B cell (primary cell): ENCODE data around the gene MAST2. TPM values are rescaled to one million over a fixed set of nuclear protein-coding genes. Genes with fewer than 3 reads are reported as not detected.
A peak's percentile ranks its signal among the peaks of the same experiment; 100 is the strongest.

ENCODE experiments used
- ATAC-seq: fragments of 200-7000 bp; cut with Tn5 transposase; one replicate; pipeline ENCODE4 v1.10.0; 2021; ENCODE audit warnings: low read depth, mild to moderate bottlenecking, moderate number of reproducible peaks, moderate library complexity
- CTCF ChIA-PET: fragments of 350-600 bp; sonication (Branson Sonifier 250); formaldehyde crosslinking; loops from one replicate; lab custom pipeline; 2021; ENCODE audit warnings: antibody characterized with exemption, inconsistent platforms; lab: Charles Lee
- POLR2A ChIA-PET: fragments of 350-600 bp; sonication (Branson Sonifier 250); formaldehyde crosslinking; loops from one replicate; lab custom pipeline; 2021; ENCODE audit warnings: antibody characterized with exemption; lab: Charles Lee
- DNase-seq: peaks from one replicate; pipeline ENCODE4 v3.0.0; 2013
- H2AFZ ChIP-seq: 2 replicates; pipeline ENCODE4 v1.6.1; 2012; ENCODE audit warnings: mild to moderate bottlenecking, low read depth, low read length; ENCODE audit not compliant: insufficient read depth, poor library complexity, severe bottlenecking
- H3K27ac ChIP-seq, 2 donors: 1 replicate in 1 of 2; 2 replicates in 1 of 2; pipeline ENCODE4 v1.5.1; 2012 to 2013; ENCODE audit warnings: low read length in 2 of 2, mild to moderate bottlenecking in 2 of 2, moderate library complexity in 1 of 2
- H3K27me3 ChIP-seq, 4 experiments: fragments of 200-600 bp in 1 of 4; sonication (generic) in 1 of 4; replicated peaks in 1 of 4; 1 replicate in 2 of 4; 2 replicates in 2 of 4; pipeline versions ENCODE4 v1.6.1 to v1.7.0; 2013 to 2016; ENCODE audit warnings: low read length in 3 of 4, mild to moderate bottlenecking in 2 of 4, mixed read lengths in 1 of 4, moderate library complexity in 1 of 4; ENCODE audit not compliant: insufficient read depth in 4 of 4, control insufficient read depth in 3 of 4; ENCODE audit errors: control extremely low read depth in 1 of 4
- H3K36me3 ChIP-seq, 2 experiments: replicated peaks in 1 of 2; 1 replicate in 1 of 2; 2 replicates in 1 of 2; pipeline versions ENCODE4 v1.6.1 to v1.7.1; 2013; ENCODE audit warnings: low read length in 1 of 2; ENCODE audit not compliant: insufficient read depth in 2 of 2, control insufficient read depth in 1 of 2; ENCODE audit errors: control extremely low read depth in 1 of 2, extremely low read depth in 1 of 2
- H3K4me1 ChIP-seq, 2 donors: fragments of 200-600 bp in 1 of 2; sonication (generic) in 1 of 2; 1 replicate in 1 of 2; 2 replicates in 1 of 2; pipeline versions ENCODE4 v1.5.1 to v1.6.1; 2013 to 2017; ENCODE audit warnings: low read length in 2 of 2; ENCODE audit not compliant: control insufficient read depth in 2 of 2, insufficient read depth in 2 of 2
- H3K4me2 ChIP-seq: replicated peaks from 2 replicates; pipeline ENCODE3; 2012; ENCODE audit warnings: mild to moderate bottlenecking, low read depth, low read length; ENCODE audit not compliant: poor library complexity, severe bottlenecking
- H3K4me3 ChIP-seq, 5 experiments: fragments of 200-600 bp in 1 of 5; sonication (generic) in 1 of 5; 1 replicate in 3 of 5; 2 replicates in 2 of 5; pipeline versions ENCODE4 v1.5.1 to v1.7.0; 2011 to 2016; ENCODE audit warnings: low read length in 4 of 5, mild to moderate bottlenecking in 4 of 5, low read depth in 2 of 5, control low read depth in 1 of 5, moderate library complexity in 1 of 5; ENCODE audit not compliant: insufficient read depth in 1 of 5; ENCODE audit errors: control extremely low read depth in 1 of 5, extremely low read depth in 1 of 5
- H3K79me2 ChIP-seq: fragments of 200-600 bp; sonication (generic); one replicate; pipeline ENCODE4 v1.6.0; 2016; ENCODE audit warnings: low read length; ENCODE audit not compliant: control insufficient read depth, insufficient read depth
- H3K9ac ChIP-seq: fragments of 200-600 bp; sonication (generic); 2 replicates; pipeline ENCODE4 v1.6.1; 2017; ENCODE audit warnings: mild to moderate bottlenecking, low read length, moderate library complexity
- H3K9me3 ChIP-seq, 3 donors: one replicate each; pipeline versions ENCODE4 v1.6.1 to v1.7.1; 2013; ENCODE audit warnings: low read length in 2 of 3; ENCODE audit not compliant: control insufficient read depth in 2 of 3, insufficient read depth in 1 of 3; ENCODE audit errors: control extremely low read depth in 1 of 3
- H4K20me1 ChIP-seq: 2 replicates; pipeline ENCODE4 v1.6.0; 2012; ENCODE audit warnings: mild to moderate bottlenecking, low read length; ENCODE audit not compliant: insufficient read depth, control insufficient read depth, poor library complexity, severe bottlenecking
- H3K27ac Mint-ChIP-seq: one replicate; pipeline ENCODE4 v1.8.0; 2021; ENCODE audit warnings: mixed read lengths
- H3K27me3 Mint-ChIP-seq: one replicate; pipeline ENCODE4 v1.8.0; 2021; ENCODE audit warnings: mixed read lengths
- H3K4me1 Mint-ChIP-seq: one replicate; pipeline ENCODE4 v1.8.0; 2021; ENCODE audit warnings: mixed read lengths
- H3K4me3 Mint-ChIP-seq: one replicate; pipeline ENCODE4 v1.8.0; 2021; ENCODE audit warnings: mixed read lengths
- H3K9me3 Mint-ChIP-seq: one replicate; pipeline ENCODE4 v1.8.0; 2022; ENCODE audit warnings: mixed read lengths; ENCODE audit not compliant: insufficient read depth
- CTCF ChIP-seq: fragments of 200-600 bp; IDR thresholded peaks from one replicate; pipeline ENCODE4 v1.8.0; 2022; ENCODE audit warnings: antibody characterized with exemption, mild to moderate bottlenecking
- EZH2 ChIP-seq: IDR thresholded peaks from 2 replicates; pipeline ENCODE4 v1.6.1; 2012; ENCODE audit warnings: borderline replicate concordance, low read depth, mild to moderate bottlenecking, moderate library complexity, low read length; ENCODE audit not compliant: insufficient read depth, poor library complexity, severe bottlenecking
- WGBS: methylation state at CpG from one replicate; pipeline ENCODE4 v1.1.5; 2013; ENCODE audit warnings: missing lambda C conversion rate; ENCODE audit not compliant: insufficient coverage; 5-methylcytosine and 5-hydroxymethylcytosine counted together
- intact Hi-C: fragments of 100-400 bp; cut with micrococcal nuclease; formaldehyde crosslinking; loops from one replicate; pipeline ENCODE4 v1.10.0; 2022
- polyA plus RNA-seq: library from polyadenylated mRNA; depleted of rRNA; stranded (reverse); fragments of >200 nt; gene quantifications from 2 replicates; pipeline ENCODE4 v1.2.3, GENCODE V29; 2012
- total RNA-seq, 2 donors: library from RNA; stranded (reverse); fragments of 120-200 nt in 1 of 2; gene quantifications; 1 replicate in 1 of 2; 2 replicates in 1 of 2; pipeline versions ENCODE4 v1.2.3 to v1.2.4, GENCODE V29; 2013 to 2022

The MAST2 gene
- total and polyA plus RNA-seq, 2 donors (not counting 1 experiment from before 2014, with no cell fraction given): 12.5 to 23.3 TPM

- H3K4me1 ChIP-seq: peaks cover 36 to 37% of the 10 kb centered on the region in 2 donors
- intact Hi-C loops: loop anchor here (2.0 kb wide), 1 partner anchor 21 kb away; no protein-coding TSS in a partner anchor
- peak overlapping the region; percentile 71 for H3K27ac Mint-ChIP-seq
- H3K36me3 ChIP-seq: no peaks in the 10 kb centered on the region
- H3K9me3 Mint-ChIP-seq: no peaks in the 10 kb centered on the region
- WGBS: no CpG with 5 or more reads among the region's 5 CpGs
- no peak overlapping the region for H2AFZ ChIP-seq
- H3K27me3 Mint-ChIP-seq: no peaks in the 10 kb centered on the region
- no peak overlapping the region for H3K27ac ChIP-seq
- no peaks in the 10 kb centered on the region for H4K20me1 ChIP-seq
- peak overlapping the region in 1 of 5 experiments; percentile 37 for H3K4me3 ChIP-seq
- no peaks in the 10 kb centered on the region for H3K9me3 ChIP-seq
- ChIA-PET POLR2A (interaction anchor here (0.5 to 0.9 kb wide), 3 partner anchors 32 to 358 kb away, joined by 3 read pairs; partner anchors contain the start of gene GPBP1L1), CTCF (interaction anchor here (1.4 to 13.9 kb wide), 2 partner anchors 135 to 179 kb away, joined by 7 to 249 read pairs; partner anchors contain the start of genes P3R3URF and TSPAN1)
- H3K9ac ChIP-seq: no peak overlapping the region
- ATAC-seq (no peak), DNase-seq (no peak)
- H3K4me1 Mint-ChIP-seq: peaks cover 36% of the 10 kb centered on the region
- no peaks in the 10 kb centered on the region for H3K79me2 ChIP-seq
- no peaks in the 10 kb centered on the region for H3K27me3 ChIP-seq
- no peak overlapping the region for H3K4me3 Mint-ChIP-seq
- no peak for TF ChIP-seq EZH2
- TF ChIP-seq CTCF: no peak
- peak overlapping the region; percentile 68 for H3K4me2 ChIP-seq
Observed at GRCh38 chr1:46044116-46044515, 240.7 kb downstream of the MAST2 start.

- CTCF ChIA-PET: interaction anchor here (0.6 to 1.2 kb wide), 2 partner anchors 11 to 127 kb away, joined by 3 read pairs; no protein-coding TSS in a partner anchor
- Histone ChIP-seq H3K27me3 (no peaks in the 10 kb centered on the region), H3K4me3 (no peak overlapping the region), H3K36me3 (no peaks in the 10 kb centered on the region), H3K9me3 (peaks cover 0 to 7% (median 0%) of the 10 kb centered on the region in 3 donors), H3K79me2 (no peaks in the 10 kb centered on the region), H3K4me2 (no peak overlapping the region), H3K27ac (no peak overlapping the region), H4K20me1 (no peaks in the 10 kb centered on the region), H3K9ac (no peak overlapping the region), H3K4me1 (no peaks in the 10 kb centered on the region), H2AFZ (no peak overlapping the region)
- no CpG with 5 or more reads among the region's 2 CpGs for WGBS
- ATAC-seq (no peak), DNase-seq (no peak)
- Mint-ChIP-seq H3K27ac (no peak overlapping the region), H3K4me3 (no peak overlapping the region), H3K27me3 (no peaks in the 10 kb centered on the region), H3K4me1 (no peaks in the 10 kb centered on the region), H3K9me3 (no peaks in the 10 kb centered on the region)
- POLR2A ChIA-PET: no interaction called here
- intact Hi-C loops: no loop called here
- TF ChIP-seq EZH2 (no peak), CTCF (no peak)
Observed at GRCh38 chr1:46053734-46054133, 250.3 kb downstream of the MAST2 start.
